ENCODE results near the gene CPLX1.
"Not testable (repeated sequence)": the region's sequence is repeated elsewhere in the genome, so short reads cannot be mapped to it uniquely, and the experiment has no call there.

Gene CPLX1

GRCh38 chr4:807792-808191 is 18.1 kb downstream of the CPLX1 start:
- no peak for DNase-seq
- no peak for TF ChIP-seq CTCF (IDR thresholded peaks at IDR 0.05)
- Mint-ChIP-seq H3K4me3 (no peak overlapping the region), H3K4me1 (no peaks in the 10 kb centered on the region), H3K27me3 (ENCODE audit: low read depth, poor library complexity) (peaks cover 41% of the 10 kb centered on the region), H3K36me3 (ENCODE audit: low read depth) (no peaks in the 10 kb centered on the region), H3K27ac (no peak overlapping the region), H3K9me3 (peaks cover 26% of the 10 kb centered on the region)

GRCh38 chr4:806979-807378 is 18.9 kb downstream of the CPLX1 start:
- H3K27ac Mint-ChIP-seq; DNase-seq; H3K36me3 Mint-ChIP-seq (ENCODE audit: low read depth); H3K4me1 Mint-ChIP-seq; H3K4me3 Mint-ChIP-seq: not testable (repeated sequence)
- Mint-ChIP-seq H3K9me3 (peaks cover 31% of the 10 kb centered on the region), H3K27me3 (ENCODE audit: low read depth, poor library complexity) (peaks cover 40% of the 10 kb centered on the region)

- Mint-ChIP-seq H3K9me3 (peaks cover 32% of the 10 kb centered on the region), H3K4me3 (no peak overlapping the region), H3K4me1 (no peaks in the 10 kb centered on the region), H3K27ac (no peak overlapping the region), H3K27me3 (ENCODE audit: low read depth, poor library complexity) (peaks cover 36% of the 10 kb centered on the region), H3K36me3 (ENCODE audit: low read depth) (no peaks in the 10 kb centered on the region)
- no peak for TF ChIP-seq CTCF (IDR thresholded peaks at IDR 0.05)
- DNase-seq: no peak
Observed at GRCh38 chr4:804804-805203, 21.1 kb downstream of the CPLX1 start.

DNA sequence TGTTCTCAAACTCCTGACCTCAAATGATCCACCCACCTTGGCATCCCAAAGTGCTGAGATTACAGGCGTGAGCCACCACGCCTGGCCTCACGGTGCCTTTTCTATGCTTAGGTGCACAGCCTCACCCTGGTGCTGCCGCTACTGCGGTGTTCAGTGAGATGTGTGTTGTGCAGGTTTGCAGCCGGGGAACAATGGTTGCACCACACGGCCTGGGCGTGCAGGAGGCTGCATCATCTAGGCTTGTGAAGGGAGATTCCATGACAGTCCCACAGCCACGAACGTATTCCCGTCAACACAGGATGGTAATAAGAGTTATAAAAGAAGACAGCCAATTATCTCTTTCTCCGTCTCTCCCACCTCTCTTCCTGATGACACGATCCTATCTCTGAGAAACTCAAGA is 22.0 kb downstream of the CPLX1 start:
- Mint-ChIP-seq H3K27ac (no peak overlapping the region), H3K9me3 (peaks cover 32% of the 10 kb centered on the region), H3K36me3 (ENCODE audit: low read depth) (no peaks in the 10 kb centered on the region), H3K4me3 (no peak overlapping the region), H3K4me1 (no peaks in the 10 kb centered on the region), H3K27me3 (ENCODE audit: low read depth, poor library complexity) (peaks cover 42% of the 10 kb centered on the region)
- TF ChIP-seq CTCF (IDR thresholded peaks at IDR 0.05): no peak
- DNase-seq: no peak

- no peak overlapping the region for H3K4me3 Mint-ChIP-seq
- no peak overlapping the region for H3K27ac Mint-ChIP-seq
- peaks cover 32% of the 10 kb centered on the region for H3K9me3 Mint-ChIP-seq
- peaks cover 59% of the 10 kb centered on the region for H3K27me3 Mint-ChIP-seq (ENCODE audit: low read depth, poor library complexity)
- no peaks in the 10 kb centered on the region for H3K4me1 Mint-ChIP-seq
- no peak for DNase-seq
- TF ChIP-seq CTCF (IDR thresholded peaks at IDR 0.05): no peak
- no peaks in the 10 kb centered on the region for H3K36me3 Mint-ChIP-seq (ENCODE audit: low read depth)
Observed at GRCh38 chr4:801436-802124, 24.3 kb downstream of the CPLX1 start.

DNA sequence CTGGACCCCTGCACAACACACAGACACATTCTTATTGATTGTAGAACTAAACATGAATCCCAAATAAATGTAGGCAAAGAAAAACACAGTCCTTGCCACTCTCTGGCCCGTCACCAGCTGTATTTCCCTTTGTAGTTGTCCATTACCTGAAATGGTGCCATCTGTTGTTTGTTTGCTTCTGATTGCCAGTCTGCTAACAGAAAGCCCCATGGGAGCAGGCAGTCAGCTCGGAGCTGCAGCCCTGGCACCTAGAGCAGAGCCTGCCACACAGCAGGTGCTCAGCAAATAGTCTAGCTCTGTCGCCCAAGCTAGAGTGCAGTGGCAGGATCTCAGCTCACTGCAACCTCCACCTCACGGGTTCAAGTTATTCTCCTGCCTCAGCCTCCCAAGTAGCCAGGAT is 28.9 kb downstream of the CPLX1 start:
- Mint-ChIP-seq H3K4me3 (no peak overlapping the region), H3K27me3 (ENCODE audit: low read depth, poor library complexity) (peaks cover 81% of the 10 kb centered on the region), H3K4me1 (peaks cover 19% of the 10 kb centered on the region), H3K9me3 (peaks cover 7% of the 10 kb centered on the region), H3K36me3 (ENCODE audit: low read depth) (no peaks in the 10 kb centered on the region), H3K27ac (no peak overlapping the region)
- DNase-seq: no peak
- TF ChIP-seq CTCF (IDR thresholded peaks at IDR 0.05): no peak
